ENCODE data around the gene PXMP2. TPM values are rescaled to one million over a fixed set of nuclear protein-coding genes. Genes with fewer than 3 reads are reported as not detected.

PXMP2 gene
- total and polyA plus RNA-seq, 4 donors, result 43.8 to 259 (median 135) TPM

- H3K27ac ChIP-seq (ENCODE audit: low read depth in 1 of 2, low read length in 2 of 2), result no peak overlapping the region
- TF ChIP-seq HNF4A (conservative IDR thresholded peaks at IDR 0.05), result no peak
- TF ChIP-seq YY1 (IDR thresholded peaks at IDR 0.05), result no peak
- TF ChIP-seq MAX (IDR thresholded peaks at IDR 0.05), result no peak
- DNase-seq (ENCODE audit: low spot score), result no peak
- H3K9me3 ChIP-seq (ENCODE audit: control insufficient read depth in 4 of 4, low read length in 3 of 4), result no peaks in the 10 kb centered on the region
- peaks cover 6 to 38% (median 28%) of the 10 kb centered on the region in 4 donors for H3K36me3 ChIP-seq (ENCODE audit: control insufficient read depth in 4 of 4, insufficient read depth in 3 of 4, low read depth in 1 of 4, low read length in 3 of 4)
- 97% methylated on average over 14 of the region's 14 CpGs for WGBS
- H3K4me3 ChIP-seq (ENCODE audit: low read depth in 1 of 3, low read length in 3 of 3), result no peak overlapping the region
- peaks cover 9 to 23% (median 19%) of the 10 kb centered on the region in 4 donors for H3K4me1 ChIP-seq (ENCODE audit: control insufficient read depth in 4 of 4, insufficient read depth in 4 of 4, low read length in 3 of 4)
- H3K9ac ChIP-seq (ENCODE audit: low read depth in 1 of 2, low read length in 2 of 2), result no peak overlapping the region
- no peaks in the 10 kb centered on the region for H3K27me3 ChIP-seq (ENCODE audit: control insufficient read depth in 4 of 4, insufficient read depth in 4 of 4, low read length in 3 of 4)
Observed at GRCh38 chr12:132675757-132676432, 11.5 kb upstream of the PXMP2 start.

GRCh38 chr12:132677492-132677891 lies 9.9 kb upstream of the PXMP2 start:
- 89% methylated on average over 9 of the region's 9 CpGs for WGBS
- H3K36me3 ChIP-seq (ENCODE audit: control insufficient read depth in 4 of 4, insufficient read depth in 3 of 4, low read depth in 1 of 4, low read length in 3 of 4), result peaks cover 3 to 34% (median 28%) of the 10 kb centered on the region in 4 donors
- no peak overlapping the region for H3K4me3 ChIP-seq (ENCODE audit: low read depth in 1 of 3, low read length in 3 of 3)
- no peaks in the 10 kb centered on the region for H3K27me3 ChIP-seq (ENCODE audit: control insufficient read depth in 4 of 4, insufficient read depth in 4 of 4, low read length in 3 of 4)
- TF ChIP-seq TAF1 (conservative IDR thresholded peaks at IDR 0.05) (no peak), HNF4A (conservative IDR thresholded peaks at IDR 0.05) (no peak), HNF4G (IDR thresholded peaks at IDR 0.05) (no peak), RAD21 (IDR thresholded peaks at IDR 0.05) (no peak)
- peaks cover 6 to 18% (median 12%) of the 10 kb centered on the region in 4 donors for H3K4me1 ChIP-seq (ENCODE audit: control insufficient read depth in 4 of 4, insufficient read depth in 4 of 4, low read length in 3 of 4)
- H3K9me3 ChIP-seq (ENCODE audit: control insufficient read depth in 4 of 4, low read length in 3 of 4), result no peaks in the 10 kb centered on the region
- no peak overlapping the region for H3K9ac ChIP-seq (ENCODE audit: low read depth in 1 of 2, low read length in 2 of 2)
- H3K27ac ChIP-seq (ENCODE audit: low read depth in 1 of 2, low read length in 2 of 2), result no peak overlapping the region
- DNase-seq (ENCODE audit: low spot score), result no peak

GRCh38 chr12:132685400-132685799 lies 2.0 kb upstream of the PXMP2 start:
- 76% methylated on average over 5 of the region's 5 CpGs for WGBS
- peaks cover 0 to 3% (median 0%) of the 10 kb centered on the region in 4 donors for H3K36me3 ChIP-seq (ENCODE audit: control insufficient read depth in 4 of 4, insufficient read depth in 3 of 4, low read depth in 1 of 4, low read length in 3 of 4)
- no peak overlapping the region for H3K4me3 ChIP-seq (ENCODE audit: low read depth in 1 of 3, low read length in 3 of 3)
- no peak for DNase-seq (ENCODE audit: low spot score)
- no peak overlapping the region for H3K27ac ChIP-seq (ENCODE audit: low read depth in 1 of 2, low read length in 2 of 2)
- no peaks in the 10 kb centered on the region for H3K27me3 ChIP-seq (ENCODE audit: control insufficient read depth in 4 of 4, insufficient read depth in 4 of 4, low read length in 3 of 4)
- no peaks in the 10 kb centered on the region for H3K9me3 ChIP-seq (ENCODE audit: control insufficient read depth in 4 of 4, low read length in 3 of 4)
- H3K4me1 ChIP-seq (ENCODE audit: control insufficient read depth in 4 of 4, insufficient read depth in 4 of 4, low read length in 3 of 4), result peaks cover 2 to 28% (median 17%) of the 10 kb centered on the region in 4 donors
- TF ChIP-seq CTCF (IDR thresholded peaks at IDR 0.05; ENCODE audit: low read depth, low read length, missing input control) (no peak), HNF4A (conservative IDR thresholded peaks at IDR 0.05) (no peak), SP1 (IDR thresholded peaks at IDR 0.05) (no peak), TAF1 (conservative IDR thresholded peaks at IDR 0.05) (no peak)
- no peak overlapping the region for H3K9ac ChIP-seq (ENCODE audit: low read depth in 1 of 2, low read length in 2 of 2)

- Histone ChIP-seq H3K27me3 (ENCODE audit: control insufficient read depth in 4 of 4, insufficient read depth in 4 of 4, low read length in 3 of 4) (no peaks in the 10 kb centered on the region), H3K4me1 (ENCODE audit: control insufficient read depth in 4 of 4, insufficient read depth in 4 of 4, low read length in 3 of 4) (peaks cover 2 to 28% (median 18%) of the 10 kb centered on the region in 4 donors), H3K4me3 (ENCODE audit: low read depth in 1 of 3, low read length in 3 of 3) (peak overlapping the region; percentile 32 to 100 (median 46)), H3K9ac (ENCODE audit: low read depth in 1 of 2, low read length in 2 of 2) (no peak overlapping the region), H3K27ac (ENCODE audit: low read depth in 1 of 2, low read length in 2 of 2) (peak overlapping the region in 1 of 2 donors; percentile 54), H3K36me3 (ENCODE audit: control insufficient read depth in 4 of 4, insufficient read depth in 3 of 4, low read depth in 1 of 4, low read length in 3 of 4) (peaks cover 0 to 8% (median 5%) of the 10 kb centered on the region in 4 donors), H3K9me3 (ENCODE audit: control insufficient read depth in 4 of 4, low read length in 3 of 4) (no peaks in the 10 kb centered on the region)
- under 1% methylated on average over 55 of the region's 55 CpGs for WGBS
- DNase-seq (ENCODE audit: low spot score), result no peak
- no peak for TF ChIP-seq ATF3 (IDR thresholded peaks at IDR 0.05)
- no peak for TF ChIP-seq FOXA2 (IDR thresholded peaks at IDR 0.05)
- TF ChIP-seq HNF4A (conservative IDR thresholded peaks at IDR 0.05), result no peak
- TF ChIP-seq SP1 (IDR thresholded peaks at IDR 0.05), result no peak
- no peak for TF ChIP-seq JUND (IDR thresholded peaks at IDR 0.05)
- TF ChIP-seq FOXA1 (IDR thresholded peaks at IDR 0.05), result no peak
- TF ChIP-seq HNF4G (IDR thresholded peaks at IDR 0.05), result no peak
- no peak for TF ChIP-seq YY1 (IDR thresholded peaks at IDR 0.05)
- TF ChIP-seq TAF1 (conservative IDR thresholded peaks at IDR 0.05), result no peak
- no peak for TF ChIP-seq NR2F2 (IDR thresholded peaks at IDR 0.05)
- no peak for TF ChIP-seq RAD21 (IDR thresholded peaks at IDR 0.05)
- TF ChIP-seq MAX (IDR thresholded peaks at IDR 0.05), result no peak
- TF ChIP-seq GABPA (IDR thresholded peaks at IDR 0.05 in 1 of 2, conservative IDR thresholded peaks at IDR 0.05 in 1 of 2), result no peak
- no peak for TF ChIP-seq CTCF (IDR thresholded peaks at IDR 0.05; ENCODE audit: low read depth, low read length, missing input control)
- TF ChIP-seq ZBTB33 (IDR thresholded peaks at IDR 0.05), result no peak
Observed at GRCh38 chr12:132686825-132687210, 569 bp upstream of the PXMP2 start.

Measured in liver (tissue), 9 donors.